Dedifferentiated amniotic fluid mesenchymal stem cell (primary cell): Measurements from ENCODE around the gene COL4A3.
A peak's percentile ranks its signal among the peaks of the same experiment; 100 is the strongest.
"Not testable (repeated sequence)": the region's sequence is repeated elsewhere in the genome, so short reads cannot be mapped to it uniquely, and the experiment has no call there.

ENCODE experiments used
- DNase-seq: peaks from one replicate; pipeline ENCODE4 v3.0.0-alpha.2; 2016; ENCODE audit errors: extremely low spot score

Gene COL4A3

DNA sequence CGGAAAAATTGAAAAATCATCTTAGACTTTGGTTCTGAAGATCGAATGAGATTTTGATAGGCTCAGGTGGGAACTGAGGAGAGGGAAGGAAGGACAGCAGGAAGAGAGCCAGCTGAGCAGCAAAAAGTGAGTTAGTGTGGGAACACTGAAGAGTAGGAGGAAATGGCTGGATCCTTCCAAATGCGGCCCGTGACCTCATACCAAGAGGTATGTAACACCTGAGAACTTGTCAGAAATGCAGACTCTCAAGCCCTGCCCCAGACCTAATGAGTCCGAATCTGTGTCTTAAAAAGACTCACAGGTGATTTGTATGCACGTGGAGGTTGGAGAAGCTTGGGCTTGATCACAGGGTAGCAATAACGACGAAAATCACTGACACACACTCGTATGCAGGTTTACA is 42.0 kb downstream of the COL4A3 start:
- no peak for DNase-seq

DNA sequence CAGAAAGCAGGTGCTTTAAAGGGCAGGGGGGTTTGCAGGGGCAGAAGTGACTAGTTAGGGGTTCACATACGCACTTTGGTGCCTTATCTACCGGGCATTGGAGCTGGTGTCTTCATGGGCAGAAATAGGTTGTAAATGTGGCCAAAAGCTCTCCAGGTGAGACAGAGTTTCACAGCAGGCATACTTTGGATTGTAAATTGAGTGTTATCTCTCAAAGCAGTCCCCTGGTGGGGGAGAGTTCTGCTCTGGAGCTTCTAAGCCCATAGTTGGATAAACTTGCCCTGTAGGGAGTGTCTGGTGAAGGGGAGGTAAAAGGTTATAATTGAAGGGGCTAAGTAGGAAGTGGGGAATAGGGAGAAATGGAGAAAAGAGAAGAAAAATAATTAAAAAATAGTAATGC is 43.1 kb downstream of the COL4A3 start:
- DNase-seq, result no peak

GRCh38 chr2:227214622-227215041 is 50.2 kb downstream of the COL4A3 start:
- no peak for DNase-seq

DNA sequence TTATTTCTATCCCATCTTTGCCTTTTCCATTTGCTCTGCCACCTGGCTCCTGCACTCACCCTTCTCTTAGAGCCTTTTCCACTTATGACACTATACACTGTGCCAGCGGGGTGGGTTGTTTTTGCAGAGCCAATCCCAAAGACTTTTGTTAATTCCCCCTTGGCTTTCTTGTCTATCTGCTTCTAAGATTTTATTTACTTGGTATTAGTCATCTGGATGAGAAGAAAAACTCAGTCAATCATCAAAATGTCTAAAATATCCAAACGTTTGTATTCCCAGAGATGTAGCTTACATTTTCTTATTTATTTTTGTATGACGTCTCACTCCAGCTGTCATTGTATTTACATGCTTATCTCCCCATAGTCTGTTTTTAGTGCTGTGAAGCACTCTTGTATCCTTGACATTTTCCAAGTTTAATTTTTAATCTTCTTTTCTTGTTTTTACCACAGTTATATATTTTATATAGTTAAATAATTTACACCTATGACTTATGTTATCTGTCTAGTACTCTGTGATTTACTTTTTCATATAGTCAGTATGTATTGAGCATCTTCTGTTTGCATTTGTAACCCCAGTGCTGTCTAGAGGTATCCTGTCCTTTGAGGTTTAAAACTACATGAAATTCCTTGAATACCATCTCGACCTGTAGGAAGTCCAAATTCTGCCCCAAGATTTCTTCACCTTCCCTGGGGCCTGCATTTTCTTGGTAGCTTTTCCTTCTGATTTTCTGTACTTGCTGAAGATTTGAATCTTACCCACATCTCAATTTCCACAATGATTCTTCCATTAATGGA is 55.1 kb downstream of the COL4A3 start:
- no peak for DNase-seq

- DNase-seq, result no peak
These were observed 56.7 kb downstream of the COL4A3 start for GRCh38 chr2:227221120-227221519.

DNA sequence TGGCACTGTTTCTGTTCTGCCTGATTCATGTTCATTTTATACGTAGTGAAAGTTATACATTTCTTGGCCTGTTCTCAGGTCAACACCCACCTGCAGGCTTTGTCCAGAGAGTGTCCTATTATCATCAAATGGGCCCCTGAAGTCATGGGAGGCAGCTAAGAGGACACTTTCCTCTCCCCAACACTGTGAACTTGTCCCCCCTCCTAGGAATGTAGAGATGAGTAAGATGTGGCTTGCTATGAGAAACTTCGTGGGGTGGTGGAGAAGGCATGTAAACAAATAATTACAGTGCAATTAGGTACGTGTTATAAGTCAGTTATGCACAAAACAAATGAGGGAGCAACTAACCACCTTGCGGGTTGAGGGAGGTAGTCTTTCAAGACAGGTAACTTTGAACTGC is 57.9 kb downstream of the COL4A3 start:
- no peak for DNase-seq

GRCh38 chr2:227225641-227226040 is 61.2 kb downstream of the COL4A3 start:
- not testable (repeated sequence) for DNase-seq

- no peak for DNase-seq
These were observed 63.7 kb downstream of the COL4A3 start for GRCh38 chr2:227228061-227228667.

- DNase-seq, result no peak
These were observed 65.7 kb downstream of the COL4A3 start for GRCh38 chr2:227230151-227230550.

DNA sequence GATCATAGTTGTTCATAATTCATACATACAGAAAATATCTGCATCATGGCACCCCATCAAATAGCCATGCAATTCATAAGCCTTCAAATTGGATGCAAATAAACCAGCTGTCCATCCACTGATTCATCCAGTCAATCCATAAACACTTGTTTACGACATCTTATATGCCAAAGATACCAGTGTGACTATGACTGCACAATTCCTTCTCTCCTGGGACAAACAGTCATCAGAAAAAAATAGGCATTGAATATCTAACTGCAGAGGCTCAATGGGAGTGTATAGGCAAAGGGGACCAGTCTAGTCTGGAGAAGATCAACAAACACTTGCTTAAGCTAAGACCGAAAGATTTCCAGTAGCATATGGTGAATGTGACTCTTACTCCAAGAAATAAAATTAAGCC is 70.0 kb downstream of the COL4A3 start:
- no peak for DNase-seq

GRCh38 chr2:227237786-227238185 is 73.4 kb downstream of the COL4A3 start:
- DNase-seq, result no peak

DNA sequence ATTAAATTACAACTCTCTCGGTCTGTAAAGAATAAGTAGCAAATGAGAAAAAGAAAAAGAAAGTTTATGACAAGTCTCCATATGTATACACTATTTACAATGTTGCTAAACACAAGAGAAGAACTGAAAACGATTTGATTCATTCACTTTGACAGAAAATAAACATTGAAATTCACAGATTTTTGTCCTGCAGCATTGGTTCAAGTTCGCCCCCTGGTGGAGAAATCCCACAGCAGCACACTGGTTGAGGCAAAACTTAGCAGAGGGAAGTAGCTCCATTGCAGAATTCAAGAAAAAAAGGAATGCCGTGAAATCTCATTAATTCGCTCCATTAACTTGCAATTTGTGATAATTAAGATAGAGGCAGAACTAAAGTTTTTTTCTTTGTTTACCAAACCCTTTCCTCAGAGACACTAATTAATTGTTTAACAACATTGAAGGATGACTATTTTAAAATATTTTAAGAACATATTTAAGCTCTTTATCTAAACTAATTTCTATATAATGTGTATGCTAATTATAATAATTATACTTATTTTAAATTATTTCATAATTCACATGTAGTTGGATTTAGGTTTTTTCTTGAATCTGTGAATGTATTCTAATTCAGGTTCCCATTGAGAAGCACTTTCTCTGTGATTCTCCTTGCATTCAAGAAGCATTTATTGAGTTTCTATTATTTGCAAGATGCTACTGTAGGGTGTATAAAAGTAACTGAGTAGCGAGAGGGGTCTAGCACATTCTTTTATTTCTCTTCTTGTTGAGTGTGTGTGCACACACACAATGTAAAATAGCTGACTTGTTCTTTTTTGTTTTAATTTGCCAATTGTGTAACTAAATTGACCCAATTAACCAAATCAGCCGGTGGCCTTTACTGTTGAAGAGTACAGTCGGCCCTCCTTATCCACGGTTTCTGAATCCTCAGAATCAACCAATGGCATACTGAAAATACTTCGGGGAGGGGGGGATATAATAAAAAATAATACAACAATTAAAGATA is 74.1 kb downstream of the COL4A3 start:
- DNase-seq, result peak; percentile 57

- no peak for DNase-seq
These were observed 76.6 kb downstream of the COL4A3 start for GRCh38 chr2:227241005-227241404.

DNA sequence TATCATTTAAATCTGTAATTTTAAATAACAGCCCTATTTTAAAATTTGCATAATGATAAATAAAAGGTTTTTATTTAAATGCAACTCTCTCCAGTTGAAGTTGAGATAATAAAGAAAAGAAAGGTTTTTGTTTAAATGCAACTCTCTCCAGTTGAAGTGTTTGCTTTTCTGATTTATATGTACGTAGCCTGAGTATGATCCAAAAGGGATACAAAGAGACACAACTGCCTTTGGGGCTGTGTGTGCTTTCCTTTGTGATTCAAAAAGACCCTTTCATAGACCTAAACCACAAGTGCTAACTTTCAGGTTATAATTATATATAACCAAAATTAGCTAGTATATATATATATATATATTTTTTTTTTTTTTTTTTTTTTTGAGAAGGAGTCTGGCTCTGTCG is 84.5 kb downstream of the COL4A3 start:
- DNase-seq, result no peak

GRCh38 chr2:227252831-227253230 is 88.4 kb downstream of the COL4A3 start:
- DNase-seq, result no peak

- no peak for DNase-seq
These were observed 92.2 kb downstream of the COL4A3 start for GRCh38 chr2:227256605-227257004.

GRCh38 chr2:227257820-227258219 is 93.4 kb downstream of the COL4A3 start:
- DNase-seq, result no peak

DNA sequence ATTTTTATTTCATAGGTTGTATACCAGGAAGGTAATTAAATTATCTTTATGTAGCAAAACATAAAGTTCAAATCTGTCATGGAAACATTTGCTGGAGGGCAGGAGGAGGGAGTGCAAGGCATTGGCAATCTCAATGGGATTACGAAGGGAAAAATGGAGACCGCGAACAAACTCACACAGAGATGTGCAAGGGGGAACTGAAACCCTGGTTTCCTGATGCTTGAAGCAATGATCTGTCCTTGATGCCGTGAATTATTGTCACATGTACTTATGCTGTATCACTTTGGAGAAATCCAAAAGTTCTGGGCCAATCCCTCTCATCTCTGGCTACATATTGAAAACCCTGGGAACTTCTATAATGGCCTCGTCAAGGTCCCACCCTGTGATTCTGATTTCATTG is 95.6 kb downstream of the COL4A3 start:
- DNase-seq, result no peak

DNA sequence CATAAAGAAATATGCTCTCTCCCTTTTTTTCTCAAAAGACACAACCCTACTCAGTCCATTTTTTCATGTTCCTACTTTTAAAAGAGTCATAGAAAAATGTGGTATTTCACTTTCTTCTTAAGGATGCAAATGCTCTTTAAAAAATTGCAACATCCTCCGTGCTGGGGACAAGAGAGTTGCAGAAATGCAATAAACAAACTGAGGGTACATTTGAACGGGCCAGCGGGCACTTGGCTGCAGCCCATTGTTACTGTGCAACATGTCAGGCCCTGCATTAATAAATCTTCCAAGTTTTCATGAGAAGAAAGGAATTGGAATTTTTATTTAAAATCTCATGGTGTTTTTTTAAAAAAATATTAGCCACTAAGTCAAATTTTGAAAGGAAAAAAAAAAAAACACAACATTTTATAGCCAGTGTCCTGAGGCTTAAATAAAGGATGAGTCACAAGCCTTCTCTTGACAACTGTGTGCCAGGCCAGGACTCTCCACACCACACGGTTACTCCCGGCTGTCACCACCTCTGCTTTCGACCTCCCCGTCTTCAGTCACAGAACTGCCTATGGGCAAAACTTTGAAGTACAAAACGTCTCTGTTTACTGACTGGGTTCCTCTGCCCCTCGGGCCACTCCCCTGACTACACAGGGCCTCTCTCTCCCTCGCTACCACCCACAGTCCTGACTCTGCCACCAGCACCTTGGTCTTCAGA is 103.1 kb downstream of the COL4A3 start:
- DNase-seq, result no peak

- no peak for DNase-seq
These were observed 116.5 kb downstream of the COL4A3 start for GRCh38 chr2:227280895-227281294.

GRCh38 chr2:227285741-227286236 is 121.4 kb downstream of the COL4A3 start:
- DNase-seq, result no peak
